LNCAP (cell line): ENCODE measurements around the gene ASXL1.

Experiments
- CTCF ChIP-seq: fragments of 450-650 bp; IDR thresholded peaks from 2 replicates; pipeline ENCODE4 v1.5.1; 2017; ENCODE audit warnings: mild to moderate bottlenecking

The ASXL1 gene

DNA sequence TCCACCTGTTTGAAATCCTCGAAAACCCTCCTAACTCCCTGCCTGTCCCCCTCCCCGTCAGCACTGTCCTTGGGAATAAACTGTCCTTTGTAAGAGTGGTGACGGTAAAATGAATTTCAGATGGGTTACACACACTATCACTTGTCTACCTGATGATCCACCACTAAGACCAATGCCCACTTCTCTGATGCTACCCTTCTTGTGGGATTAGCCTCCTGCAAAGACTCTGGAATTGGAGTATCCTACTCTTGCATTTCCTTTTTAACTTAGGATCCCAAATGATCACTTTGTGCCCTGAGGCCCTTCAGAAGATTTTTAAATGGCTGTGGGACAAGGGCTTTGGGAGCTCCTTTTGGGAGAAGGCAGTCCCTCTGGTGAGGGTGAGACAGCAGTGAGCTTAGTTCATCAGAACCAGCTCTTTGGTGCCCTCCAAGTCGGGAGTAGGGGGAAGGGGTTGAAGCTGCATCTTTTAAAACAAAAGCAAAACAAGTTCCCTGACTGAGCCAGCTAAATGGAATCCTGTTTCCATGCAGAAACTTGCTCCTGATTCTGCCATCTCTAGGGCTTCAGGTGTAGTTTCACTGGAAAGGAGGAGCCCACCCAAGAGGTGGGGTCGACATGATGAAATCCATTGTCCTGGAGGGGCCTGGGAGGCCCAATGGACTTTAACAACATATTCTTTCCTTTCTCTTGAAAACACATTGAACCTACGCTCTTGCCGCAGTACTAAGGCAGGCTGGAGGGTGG lies 86.5 kb downstream of the ASXL1 start:
- no peak for TF ChIP-seq CTCF

GRCh38 chr20:32445539-32446273 lies 87.6 kb downstream of the ASXL1 start:
- TF ChIP-seq CTCF, result no peak

DNA sequence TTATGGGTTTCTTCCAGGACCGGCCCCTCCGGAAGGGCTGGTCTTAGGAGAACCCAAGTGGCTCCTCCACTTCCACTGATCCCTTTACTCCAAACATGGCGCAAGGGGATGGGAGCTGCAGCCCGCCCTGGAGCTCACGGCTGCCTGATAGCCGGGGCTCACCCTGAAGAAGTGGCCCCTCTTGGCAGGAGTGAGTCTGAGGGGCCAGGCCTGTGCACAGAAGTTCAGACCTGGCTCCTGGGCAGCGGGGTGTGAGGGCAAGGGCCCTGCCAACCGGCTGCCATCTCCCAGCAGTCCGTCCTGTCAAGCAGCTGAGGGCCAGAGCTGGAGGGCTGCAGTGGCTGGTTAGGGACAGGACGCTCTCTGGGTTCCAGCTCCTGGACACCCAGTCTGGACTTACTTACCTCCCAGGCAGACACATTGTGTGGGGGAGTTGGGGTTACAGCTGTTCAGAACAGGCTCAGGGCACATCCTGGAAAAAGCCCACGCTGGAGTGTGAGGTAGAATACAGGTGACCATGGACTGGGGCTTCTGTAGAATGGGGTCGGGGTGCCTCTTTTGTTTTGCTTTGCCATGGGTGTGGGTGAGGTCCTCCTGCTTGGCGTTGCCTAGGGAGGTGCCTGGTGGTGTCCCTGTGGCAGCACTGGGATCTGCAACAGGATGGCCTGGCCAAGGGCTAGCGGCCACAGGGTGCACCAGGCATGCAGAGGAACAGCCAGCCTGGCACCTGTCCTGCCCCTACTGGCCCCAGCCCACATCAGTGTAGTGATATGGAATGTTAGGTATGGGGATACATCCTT lies 88.4 kb downstream of the ASXL1 start:
- TF ChIP-seq CTCF, result no peak

DNA sequence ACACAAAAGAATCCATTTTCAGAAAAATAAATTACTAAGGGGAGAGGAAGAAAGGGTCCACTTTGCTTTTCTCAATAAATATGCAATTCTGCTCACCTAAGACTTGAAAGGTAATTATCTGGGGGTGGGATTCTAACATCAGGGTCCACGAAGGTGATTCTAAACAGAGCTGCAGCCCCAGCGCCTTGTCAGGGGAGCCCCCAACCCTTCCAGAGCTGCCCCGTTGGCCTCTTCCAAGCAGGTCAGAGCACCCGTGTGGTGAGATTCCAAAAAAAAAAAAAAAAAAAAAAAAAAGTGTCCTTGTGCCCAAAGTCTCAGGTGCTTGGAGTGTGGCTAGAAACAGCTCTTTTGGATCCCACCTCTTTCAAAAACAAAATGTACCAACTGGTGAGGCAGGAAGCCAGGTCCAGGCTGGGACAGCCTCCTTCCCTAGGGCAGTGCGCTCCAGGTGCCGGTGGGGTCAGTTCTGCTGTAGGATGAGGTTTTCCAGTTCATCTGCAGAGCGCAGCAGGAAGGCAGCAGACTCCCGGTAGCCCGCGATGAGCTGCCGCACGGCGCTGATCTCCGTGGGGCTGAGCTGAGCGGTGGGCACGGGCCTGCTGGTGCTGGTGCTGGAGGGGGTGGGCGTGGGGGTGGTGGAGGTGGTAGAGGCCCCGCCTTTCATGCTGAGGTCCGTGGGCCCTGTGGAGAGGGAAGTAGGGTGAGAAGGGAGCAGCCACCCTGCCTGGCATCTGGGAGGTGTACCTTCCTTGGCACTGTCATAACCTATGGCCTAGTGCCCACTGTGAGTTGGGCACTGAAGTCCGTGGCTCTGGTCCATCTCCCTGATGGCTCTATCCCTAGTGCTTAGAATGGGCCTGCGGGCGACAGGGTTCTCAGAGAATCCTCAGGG lies 89.3 kb downstream of the ASXL1 start:
- TF ChIP-seq CTCF, result no peak

DNA sequence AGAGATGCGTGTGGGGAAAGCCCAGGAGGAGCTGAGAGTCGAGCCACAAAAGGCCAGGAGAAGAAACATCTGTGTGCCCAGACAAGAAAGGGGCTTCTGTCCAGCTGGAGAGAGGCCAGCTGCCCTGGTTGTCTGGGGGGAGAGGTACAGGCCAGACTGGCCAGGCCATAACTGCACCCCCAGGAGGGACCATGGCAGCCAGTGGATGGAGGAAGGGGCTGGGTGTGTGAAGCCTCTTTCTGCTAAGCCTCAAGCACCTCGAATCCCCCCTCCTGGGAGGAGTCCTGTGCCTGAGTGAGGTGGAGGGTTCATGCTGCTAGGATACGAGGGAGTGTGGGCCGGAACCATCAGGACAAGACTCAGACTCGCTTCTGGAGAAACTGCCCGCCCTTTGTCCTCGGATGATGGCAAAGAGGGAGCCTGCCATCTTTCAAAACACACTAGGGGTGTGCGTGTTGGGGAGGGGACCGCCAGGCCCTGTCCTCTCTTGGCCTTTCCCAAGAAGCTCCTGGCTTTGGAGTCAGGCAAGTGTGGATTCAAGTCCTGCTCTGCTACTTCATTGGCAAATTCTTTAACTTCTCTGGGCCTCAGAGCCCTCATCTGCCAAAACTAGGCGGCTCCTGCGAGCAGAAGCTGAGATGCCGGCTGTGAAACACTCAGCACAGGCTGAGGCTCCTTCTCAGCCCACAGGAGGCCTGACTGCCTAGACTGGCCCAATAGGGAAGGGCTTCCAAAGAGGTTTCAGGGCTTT lies 90.3 kb downstream of the ASXL1 start:
- no peak for TF ChIP-seq CTCF

- TF ChIP-seq CTCF, result no peak
Measured at GRCh38 chr20:32449057-32449889, 91.1 kb downstream of the ASXL1 start.
